GM12801 (cell line): ENCODE results near the gene BARHL2.

Experiments used
- CTCF ChIP-seq: IDR thresholded peaks from one replicate; pipeline ENCODE4 v1.5.1; 2011; ENCODE audit warnings: control low read depth; ENCODE audit not compliant: insufficient read length; ENCODE audit errors: extremely low read depth

Gene BARHL2

GRCh38 chr1:90716552-90717355 lies at the start of gene BARHL2:
Gene BARHL2 (minus strand): TSS chr1:90717302. CDS start chr1:90717195, 107 bp downstream.
- TF ChIP-seq CTCF: no peak

GRCh38 chr1:90763930-90764329 lies 46.8 kb upstream of the BARHL2 start:
- TF ChIP-seq CTCF: no peak

DNA sequence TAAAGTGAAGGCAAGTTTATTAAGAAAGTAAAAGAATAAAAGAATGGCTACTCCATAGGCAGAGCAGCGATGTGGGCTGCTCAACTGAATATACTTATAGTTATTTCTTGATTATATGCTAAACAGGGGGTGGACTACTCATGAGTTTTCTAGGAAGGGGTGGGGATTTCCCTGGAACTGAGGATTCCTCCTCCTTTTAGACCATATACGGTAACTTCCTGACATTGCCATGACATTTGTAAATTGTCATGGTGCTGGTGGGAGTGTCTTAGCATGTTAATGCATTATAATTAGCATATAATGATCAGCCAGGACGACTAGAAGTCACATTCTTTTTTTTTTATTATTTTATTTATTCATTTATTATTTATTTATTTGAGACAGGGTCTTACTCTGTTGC lies 46.4 kb upstream of the BARHL2 start:
- no peak for TF ChIP-seq CTCF

DNA sequence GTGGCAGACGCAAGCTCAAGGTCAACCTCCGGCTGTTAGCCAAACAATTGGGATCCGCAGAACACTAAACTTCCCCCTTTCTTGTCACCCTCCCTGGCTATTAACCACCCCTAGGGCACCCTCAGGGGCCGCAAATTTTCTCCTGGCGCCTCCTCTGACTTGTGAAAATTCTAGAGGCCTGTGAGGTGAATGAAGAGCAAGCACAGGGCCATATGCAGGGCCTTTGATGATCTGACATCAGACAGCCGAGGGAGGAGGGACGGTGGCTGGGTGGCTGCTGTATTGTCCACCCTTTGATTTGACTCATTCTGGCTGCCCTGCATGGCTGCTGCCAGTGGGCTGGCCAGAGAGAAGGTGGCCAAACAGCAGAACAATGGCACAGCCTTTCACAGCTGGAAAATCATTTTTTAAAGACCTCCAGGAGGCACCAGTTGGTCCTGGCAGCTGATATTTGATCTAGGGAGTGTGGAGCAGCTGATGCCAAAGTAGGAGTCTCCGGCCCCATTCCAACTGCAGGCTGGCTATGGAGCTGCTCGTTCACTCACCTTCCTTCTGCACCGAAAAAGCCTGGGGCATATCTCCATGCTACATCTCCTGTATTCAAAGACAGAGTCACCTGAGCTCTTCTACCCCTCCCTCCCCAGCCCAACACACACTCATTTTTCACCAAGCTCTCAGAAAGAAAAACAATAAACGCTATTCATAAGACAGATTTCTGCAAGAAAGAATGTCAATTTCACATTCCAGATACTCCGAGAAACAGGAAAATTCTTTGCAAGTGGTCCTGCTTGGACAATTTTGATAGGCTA lies 44.9 kb upstream of the BARHL2 start:
- no peak for TF ChIP-seq CTCF

DNA sequence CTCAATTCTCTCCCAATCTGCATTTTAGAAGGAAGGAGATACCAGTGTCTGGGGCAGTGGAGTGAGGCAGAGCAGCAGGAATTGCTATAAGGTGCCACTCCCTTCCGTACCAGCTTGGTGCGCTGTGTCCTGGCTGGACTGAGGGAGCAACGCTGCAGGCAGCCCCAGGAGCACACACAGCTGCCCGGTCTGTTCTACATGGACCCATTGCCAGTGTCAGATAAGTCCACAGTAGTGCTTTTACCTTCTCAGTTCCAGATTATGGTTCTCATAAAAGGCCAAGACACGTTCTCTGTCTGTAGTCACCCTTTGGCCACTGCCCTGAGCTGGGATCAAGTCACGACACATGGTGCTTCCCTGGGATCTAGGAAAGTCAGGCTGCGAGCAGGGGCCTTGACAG lies 44.1 kb upstream of the BARHL2 start:
- no peak for TF ChIP-seq CTCF

- no peak for TF ChIP-seq CTCF
Measured at GRCh38 chr1:90753556-90753955, 36.5 kb upstream of the BARHL2 start.

- no peak for TF ChIP-seq CTCF
Measured at GRCh38 chr1:90748668-90749067, 31.6 kb upstream of the BARHL2 start.
